ENCODE results near the gene SP140L.
A peak's percentile ranks its signal among the peaks of the same experiment; 100 is the strongest.
"Not testable (repeated sequence)": the region's sequence is repeated elsewhere in the genome, so short reads cannot be mapped to it uniquely, and the experiment has no call there.

The SP140L gene

DNA sequence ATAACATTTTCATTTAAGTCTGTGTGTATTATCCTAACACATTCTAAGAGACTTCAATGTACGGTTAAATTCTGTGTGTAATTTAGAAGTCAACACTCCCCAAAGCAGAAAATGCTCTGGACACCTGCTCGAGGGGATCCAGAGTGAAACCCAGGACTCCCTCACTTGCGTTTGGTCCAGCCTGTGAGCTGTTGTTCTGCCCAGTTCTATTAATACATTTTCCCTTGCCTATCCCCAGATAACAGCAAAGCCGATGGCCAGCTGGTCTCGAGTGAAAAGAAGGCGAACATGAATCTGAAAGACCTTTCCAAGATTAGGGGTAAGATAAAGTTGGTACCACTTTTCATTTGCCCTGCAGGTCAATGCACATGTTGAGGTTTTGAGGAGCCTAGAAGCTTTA is 58.0 kb downstream of the SP140L start:
- DNase-seq, result no peak

DNA sequence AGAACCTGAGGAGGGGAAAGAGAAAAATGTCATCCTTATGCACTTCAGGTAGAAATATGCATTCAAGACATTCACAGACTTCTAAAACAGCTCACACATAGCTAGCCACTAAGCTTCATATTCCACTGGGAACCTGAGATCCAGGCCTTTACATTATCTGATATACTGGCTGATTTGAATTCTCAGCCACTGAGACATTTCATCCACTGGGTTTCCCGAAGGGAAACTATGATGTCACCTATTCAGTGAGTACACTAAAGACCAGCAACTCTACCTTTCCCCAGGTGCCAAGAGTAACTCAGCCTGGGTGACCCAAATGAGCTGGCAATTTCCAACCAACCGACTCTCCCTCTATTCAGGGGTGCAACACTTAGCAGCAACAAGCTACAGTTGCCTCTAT is 67.3 kb downstream of the SP140L start:
- DNase-seq, result no peak

DNA sequence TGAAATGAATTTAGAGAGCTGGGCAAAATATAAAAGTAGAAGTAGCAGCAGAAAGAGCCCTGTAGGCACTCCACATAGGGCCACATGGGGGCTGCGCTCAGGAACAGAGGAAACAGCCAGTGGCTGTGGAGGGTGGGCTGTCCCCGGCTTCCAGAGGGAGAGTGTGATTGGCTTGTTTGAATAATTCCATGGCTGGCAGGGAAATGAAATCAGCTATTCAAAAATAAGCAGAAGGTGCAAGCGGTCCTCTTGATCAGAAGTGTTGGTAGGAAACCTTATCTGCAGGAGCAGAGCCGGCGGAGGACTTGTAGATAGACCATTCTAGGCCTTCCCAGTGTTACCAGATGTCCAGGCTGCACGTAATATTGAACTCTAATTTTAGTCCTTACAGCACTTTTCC is 71.7 kb downstream of the SP140L start:
- DNase-seq, result not testable (repeated sequence)

DNA sequence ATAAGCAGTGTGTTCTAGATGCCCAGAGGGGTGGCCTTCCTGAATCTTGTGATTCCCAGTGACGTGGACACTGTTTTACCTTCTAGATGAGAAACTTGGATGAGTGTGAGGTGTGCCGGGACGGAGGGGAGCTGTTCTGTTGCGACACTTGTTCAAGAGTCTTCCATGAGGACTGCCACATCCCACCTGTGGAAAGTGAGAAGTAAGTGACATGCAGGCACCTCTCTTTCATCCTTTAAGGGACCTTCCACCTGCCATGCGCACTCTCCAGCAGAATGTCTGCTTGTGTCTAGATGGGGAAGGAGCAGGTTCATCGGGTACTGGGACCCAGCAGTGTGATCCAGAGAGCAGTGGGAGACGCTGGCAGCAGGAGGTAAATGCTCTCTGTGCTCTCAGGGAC is 73.0 kb downstream of the SP140L start:
- DNase-seq, result no peak

DNA sequence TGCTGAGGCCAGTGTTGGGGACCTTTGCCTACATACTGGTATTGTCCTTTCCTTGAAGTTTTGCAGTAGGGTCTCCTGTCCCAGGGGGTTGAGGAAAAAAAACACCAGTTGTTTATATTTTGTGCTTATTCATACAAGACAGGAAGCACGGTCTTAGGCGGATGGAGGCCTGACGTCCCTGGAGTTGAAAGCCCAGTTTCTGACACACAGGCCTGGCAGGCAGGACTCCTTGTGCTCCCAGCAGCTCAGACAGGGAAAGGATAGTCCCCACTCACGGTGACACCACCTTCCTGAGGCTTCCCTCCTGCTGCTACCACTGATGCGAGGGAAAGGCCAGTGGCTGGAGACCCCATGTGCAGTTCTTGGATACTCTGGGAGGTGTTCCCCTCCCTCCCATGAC is 73.5 kb downstream of the SP140L start:
- no peak for DNase-seq

DNA sequence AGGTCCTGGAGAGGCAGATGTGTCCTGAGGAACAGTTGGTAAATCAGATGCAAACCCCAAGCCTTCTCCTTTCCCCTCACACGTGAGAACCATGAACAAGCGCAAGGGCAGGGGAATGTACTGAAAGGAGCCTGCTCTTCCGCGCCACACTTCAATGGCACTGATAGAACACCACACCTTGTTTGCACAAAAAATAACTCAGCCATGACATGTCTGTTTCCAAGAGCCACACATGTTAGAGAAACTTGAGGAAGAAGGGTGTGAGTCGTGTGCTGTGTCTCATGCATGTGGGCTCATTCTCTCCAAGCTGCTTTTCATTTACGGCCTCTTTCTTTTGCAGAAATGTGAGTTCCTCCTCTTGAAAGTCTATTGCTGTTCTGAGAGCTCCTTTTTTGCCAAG is 74.0 kb downstream of the SP140L start:
- not testable (repeated sequence) for DNase-seq

DNA sequence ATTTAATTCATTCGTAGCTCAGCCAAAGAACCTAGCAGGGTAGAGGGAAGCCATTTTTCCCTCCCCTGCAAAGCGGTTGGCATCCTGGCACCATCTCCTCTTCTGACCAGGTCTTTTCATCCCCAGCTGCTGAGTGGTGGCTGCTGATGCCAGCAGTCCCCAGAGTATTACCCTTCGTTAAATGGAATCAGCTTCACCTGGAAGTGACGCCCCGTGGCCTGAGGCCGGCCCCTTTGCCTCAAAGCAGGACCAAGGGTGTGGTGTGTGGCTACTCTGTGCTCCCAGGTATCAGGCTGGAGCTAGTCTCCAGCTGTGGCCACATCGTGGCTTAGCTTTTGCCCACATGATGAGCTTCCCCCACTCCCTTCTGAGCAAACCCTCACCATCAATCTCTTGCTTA is 76.8 kb downstream of the SP140L start:
- DNase-seq, result no peak

DNA sequence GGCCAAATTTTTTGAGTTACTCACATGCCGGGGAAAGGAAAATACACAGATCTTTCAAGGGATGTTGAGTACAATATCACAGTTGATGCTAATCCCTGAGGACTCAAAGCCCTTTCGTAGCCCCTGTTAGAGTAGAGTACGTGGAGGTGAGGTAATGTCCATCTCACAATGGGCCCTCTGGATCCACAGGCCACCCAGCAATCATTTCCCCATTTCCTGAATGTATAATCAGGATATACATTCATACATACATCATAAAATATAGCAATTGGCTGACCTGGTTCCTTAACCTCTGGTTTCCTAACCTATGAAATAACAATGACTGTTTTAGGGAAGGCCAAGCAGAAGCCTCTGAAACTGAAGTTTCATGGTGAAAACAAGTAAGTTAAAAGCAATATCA is 78.8 kb downstream of the SP140L start:
- DNase-seq, result no peak

DNA sequence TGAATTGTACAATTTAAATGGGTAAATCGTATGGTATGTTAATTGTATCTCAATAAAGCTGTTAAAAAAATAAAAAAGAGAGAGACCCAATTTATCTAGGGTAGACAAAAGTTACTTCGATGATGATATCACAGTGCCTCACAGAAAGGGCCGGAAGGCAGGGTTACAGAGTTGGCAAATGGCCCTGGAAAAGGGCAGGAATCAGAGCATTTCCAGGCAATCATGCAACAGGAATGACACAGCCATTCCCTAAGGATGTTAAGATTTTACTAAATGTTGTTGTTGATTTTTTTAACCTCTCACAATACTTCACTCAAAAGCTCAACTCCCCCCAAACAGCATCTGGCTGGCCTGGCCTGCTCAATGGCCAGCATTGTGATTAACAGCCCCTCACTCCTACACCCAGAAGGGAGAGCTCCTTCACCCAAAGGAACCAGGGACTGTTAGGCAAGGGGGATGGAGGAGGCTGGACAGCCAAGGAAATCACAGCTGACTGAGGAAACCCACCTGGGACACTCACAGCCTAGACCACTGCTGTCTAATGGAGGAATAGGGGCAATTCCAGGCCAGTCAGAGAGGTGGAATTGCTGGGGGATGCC is 81.3 kb downstream of the SP140L start:
- no peak for DNase-seq

DNA sequence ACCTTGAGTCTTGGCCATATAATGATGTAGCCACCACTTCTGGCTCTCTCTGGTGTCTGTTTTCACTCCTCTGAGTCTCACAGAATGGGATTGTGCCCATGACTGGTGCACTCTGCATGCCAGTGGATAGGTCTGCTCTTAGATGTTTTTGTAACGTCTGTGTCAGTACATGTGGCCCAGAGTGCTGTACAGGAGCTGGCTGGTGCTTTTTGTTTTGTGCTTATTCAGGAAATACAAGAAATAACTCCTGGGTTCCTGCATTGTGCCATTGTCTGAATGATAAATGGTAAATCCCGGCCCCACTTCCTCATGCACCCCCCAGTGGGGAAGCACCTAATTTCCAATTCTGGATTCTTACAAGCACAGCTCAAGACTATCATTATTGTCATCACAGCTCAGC is 82.3 kb downstream of the SP140L start:
- peak; percentile 79 for DNase-seq

DNA sequence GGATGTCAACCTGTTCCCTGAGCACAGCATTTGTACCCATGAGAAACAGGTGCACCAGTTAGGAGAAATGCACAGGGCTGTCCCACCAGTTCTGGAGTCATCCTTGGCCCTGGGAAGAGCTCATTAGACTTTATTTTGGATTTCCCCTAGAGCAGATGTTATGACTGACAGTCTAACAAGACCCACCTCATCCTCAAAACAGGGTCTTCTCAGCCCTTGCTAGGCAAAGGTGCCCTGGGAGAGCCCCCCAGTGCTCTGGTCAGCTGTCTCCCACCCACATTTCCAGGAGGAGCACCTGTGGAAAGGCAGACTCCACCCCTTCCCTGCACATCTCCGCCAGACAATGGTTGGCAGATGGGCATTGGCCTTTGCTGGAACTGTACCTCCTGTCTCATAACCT is 83.3 kb downstream of the SP140L start:
- DNase-seq, result no peak

DNA sequence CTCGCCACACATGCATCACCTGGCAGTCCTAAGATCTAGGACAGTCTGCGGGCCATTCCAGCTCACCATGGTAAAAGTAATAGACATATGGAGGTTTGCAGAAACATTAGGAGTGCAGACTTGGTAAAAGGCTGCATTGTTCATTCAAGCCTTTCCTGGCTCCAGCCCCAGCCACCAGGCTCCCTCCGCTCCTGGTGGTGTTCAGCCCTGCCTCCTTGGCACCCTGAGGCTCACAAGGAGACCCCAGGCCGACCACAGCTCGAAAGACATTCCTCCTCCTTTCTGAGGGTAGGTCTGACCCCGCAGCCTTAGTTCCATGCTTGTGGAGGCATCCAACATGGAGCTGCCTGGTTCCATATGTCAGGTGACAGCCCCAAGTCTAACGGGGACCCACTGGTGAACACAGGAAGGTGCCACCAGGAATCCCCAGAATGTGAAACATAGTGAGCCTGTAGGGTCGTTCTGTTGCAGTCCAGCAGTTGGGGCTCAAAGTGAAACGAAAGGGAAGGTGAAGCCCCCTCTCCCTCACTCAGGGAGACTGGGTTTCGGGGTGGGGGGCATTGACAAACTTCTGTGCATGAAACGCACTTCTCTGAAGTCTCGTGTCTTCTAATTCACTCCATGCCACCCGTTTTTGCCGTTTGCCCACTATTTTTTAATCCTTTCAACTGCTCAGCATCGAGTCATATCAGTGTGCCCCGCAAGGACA is 84.0 kb downstream of the SP140L start:
- DNase-seq, result no peak

DNA sequence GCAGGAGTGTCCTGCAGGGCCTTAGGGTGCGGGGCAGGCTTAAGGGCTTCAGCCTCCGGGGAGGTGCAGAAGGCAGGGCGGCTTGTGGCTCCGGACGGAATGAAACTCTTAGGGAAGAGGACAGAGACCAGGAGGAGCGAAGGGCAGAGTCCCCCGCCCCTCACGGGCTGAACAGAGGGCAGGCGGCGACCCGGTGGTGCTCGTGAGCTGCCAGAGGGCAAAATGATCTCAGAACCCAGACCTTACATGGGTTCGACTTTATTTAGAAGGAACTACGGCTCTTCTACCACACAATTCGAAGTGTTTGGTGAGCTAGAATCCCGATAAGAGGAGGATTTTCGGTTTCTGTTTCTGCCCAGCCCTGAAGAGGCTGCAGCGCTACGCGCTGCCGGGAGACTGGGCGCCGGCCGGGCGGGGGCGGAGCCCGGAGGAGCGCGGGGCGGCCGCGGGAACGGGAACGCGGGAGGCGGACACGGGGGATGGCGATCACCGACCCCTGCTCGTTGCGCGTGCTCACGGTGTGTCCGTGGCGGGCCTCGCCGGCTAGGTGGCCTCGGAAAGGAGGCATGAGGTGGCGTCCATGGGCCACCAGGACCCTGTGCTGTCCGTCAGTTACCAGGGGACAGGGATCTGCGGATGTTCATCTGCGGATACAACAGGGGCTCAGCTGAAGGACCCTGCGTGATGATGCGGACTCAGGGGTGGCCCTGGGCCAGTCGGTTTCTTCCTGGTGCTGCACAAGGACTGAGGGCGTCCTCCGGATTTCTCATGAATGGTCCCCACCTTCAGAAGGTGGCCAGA is 84.8 kb downstream of the SP140L start:
- DNase-seq, result peak; percentile 90

DNA sequence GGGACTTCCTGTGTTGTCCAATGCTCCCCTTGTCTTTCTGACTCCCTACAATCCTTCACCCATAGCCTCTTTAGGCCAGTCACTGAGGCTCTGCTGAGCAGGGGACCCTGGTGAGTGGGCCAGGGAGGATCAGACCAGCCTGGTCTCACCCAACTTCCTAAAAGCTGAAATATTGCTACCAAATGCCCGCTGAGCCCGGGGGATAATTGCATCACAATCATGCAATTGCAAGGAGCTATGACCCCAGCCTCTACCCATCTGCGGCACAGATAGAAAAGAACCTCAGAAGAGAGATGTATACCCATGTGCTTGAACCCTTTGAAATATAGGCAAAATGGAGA is 85.3 kb downstream of the SP140L start:
- peak; percentile 66 for DNase-seq

DNA sequence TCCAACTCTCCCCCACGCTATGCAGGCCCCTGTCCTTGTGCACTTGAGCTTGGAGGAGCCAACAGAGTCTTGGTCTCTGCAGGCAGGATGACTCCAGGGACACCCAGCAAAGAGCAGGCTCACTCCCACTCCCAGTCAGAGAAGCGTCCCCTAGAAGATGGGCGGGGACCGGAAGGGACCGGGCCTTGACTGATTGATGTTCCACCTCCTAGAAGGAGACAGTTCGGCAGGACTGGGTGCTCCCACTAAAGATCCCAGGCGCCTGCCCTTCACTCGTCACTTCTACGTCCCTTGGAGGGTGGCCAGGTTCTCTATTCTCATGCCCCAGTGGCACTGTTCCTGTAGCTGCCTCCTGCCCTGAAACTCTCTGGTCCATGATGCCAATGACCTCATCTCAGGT is 85.9 kb downstream of the SP140L start:
- DNase-seq, result no peak

DNA sequence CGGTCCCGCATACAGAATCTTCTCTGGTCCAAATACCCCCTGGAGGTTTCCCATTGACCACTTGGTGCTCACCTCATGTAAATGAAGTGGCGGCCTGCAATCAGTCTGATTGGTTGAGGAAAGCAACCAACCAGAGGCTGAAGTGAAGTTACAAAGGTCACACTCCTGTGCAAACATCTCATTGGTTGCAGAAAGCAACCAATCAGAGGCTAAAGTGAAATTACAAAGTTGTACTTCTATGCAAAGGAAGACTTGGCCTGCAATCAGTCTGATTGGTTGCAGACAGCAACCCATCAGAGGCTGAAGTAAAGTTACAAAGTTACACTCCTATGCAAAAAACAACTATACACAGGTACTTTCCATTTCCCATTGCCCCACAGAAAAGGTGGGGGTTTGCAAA is 86.5 kb downstream of the SP140L start:
- DNase-seq, result no peak

DNA sequence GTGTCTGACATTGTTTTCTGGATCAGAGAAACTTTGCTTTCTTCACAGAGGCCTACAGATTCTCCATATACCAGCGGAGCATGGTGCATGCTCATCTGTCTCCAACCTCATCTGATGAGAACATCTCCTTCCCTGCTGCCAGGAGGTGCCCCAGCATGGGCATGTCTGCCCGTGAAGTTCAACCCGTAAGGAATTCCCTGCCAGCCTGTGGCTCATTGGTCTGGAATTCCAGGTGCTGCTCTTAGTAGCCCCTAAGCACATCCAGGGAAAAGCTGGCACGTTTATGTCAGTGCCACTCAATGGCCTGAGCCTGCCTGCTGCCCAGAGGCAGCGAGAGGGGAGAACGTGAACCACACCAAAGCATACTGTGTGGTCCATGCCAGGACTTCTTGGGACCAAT is 87.3 kb downstream of the SP140L start:
- DNase-seq, result no peak

DNA sequence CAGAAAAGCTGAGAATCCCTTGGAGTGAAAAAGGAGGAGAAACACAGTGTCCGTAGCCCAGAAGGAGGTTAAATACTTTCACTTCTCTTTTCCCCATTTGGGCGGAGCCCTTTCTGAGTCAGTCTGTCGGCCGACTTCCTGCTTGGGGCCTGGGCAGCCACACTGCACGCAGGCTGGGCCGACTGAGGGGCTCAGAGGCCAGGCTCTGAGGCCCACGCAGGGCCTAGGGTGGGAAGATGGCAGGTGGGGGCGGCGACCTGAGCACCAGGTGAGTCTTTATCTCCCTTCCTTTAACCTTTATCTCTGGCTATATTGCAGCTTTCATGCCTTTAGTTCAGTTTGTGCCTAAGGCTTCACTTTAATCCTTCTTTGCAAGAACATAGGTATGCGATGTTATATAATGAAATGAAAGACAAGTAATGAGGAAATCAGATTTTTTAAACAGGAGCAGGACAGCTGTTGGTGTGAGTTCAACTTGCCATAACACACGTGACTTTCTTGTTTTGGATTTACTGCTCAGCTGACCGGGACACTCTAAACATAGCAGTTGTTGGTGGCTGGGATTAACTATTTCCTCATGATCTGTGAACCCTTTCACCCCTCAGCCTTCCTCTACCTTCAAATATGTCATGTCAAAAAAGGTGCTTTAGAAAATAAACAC is 89.2 kb downstream of the SP140L start, which contains the start of gene SP100:
SP100 (plus strand) TSS at position 141 of the 661 bp plus-strand sequence; CDS start at position 237, 96 bp downstream.
- DNase-seq, result peak; percentile 95

DNA sequence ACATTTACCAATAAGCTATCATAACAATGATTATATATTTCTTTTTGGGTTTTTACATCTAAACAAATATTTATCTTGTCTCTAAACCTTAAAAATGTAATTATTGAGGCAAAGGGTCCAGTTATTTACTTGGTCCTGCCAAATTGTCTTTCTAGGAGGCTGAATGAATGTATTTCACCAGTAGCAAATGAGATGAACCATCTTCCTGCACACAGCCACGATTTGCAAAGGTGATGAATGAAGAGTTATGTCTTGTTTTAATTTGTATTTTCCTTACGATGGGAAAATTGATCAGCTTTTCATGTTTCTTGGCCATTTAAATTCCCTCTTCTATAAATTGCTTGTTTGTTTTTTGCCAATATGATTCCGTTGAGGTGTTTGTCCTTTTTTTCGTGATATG is 90.4 kb downstream of the SP140L start:
- DNase-seq, result no peak

DNA sequence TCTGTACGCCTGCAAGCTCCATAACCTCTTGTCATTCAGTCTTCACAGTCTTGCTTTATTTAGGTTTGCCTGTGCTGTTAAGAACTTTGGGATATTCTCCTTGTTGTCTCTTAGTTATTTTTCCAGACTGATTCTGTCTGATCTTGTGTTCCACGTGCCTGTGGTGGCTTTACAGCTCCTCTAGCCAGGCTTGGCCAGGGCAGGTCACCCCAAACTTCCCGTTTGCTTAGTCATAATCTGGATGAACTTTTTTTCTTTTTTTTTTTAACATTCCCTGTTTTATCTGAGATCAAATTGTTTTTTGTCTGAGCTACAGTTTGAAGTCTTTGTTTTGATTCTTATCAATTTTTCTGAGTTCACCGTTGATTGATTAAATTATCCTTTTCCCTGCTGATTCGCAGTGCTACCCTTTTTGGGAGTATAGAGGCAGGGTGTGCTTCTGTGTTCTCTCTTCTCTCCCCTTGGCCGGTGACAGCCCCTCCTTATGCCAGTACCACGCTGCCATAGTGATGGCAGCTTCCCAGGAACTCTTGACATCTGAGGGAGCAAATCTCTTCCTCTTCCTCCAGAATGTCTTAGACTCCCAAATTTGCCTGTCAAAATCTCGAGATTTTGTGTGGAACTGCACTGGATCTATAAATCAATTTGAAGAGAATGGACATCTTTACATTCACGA is 91.5 kb downstream of the SP140L start:
- peak; percentile 51 for DNase-seq

DNA sequence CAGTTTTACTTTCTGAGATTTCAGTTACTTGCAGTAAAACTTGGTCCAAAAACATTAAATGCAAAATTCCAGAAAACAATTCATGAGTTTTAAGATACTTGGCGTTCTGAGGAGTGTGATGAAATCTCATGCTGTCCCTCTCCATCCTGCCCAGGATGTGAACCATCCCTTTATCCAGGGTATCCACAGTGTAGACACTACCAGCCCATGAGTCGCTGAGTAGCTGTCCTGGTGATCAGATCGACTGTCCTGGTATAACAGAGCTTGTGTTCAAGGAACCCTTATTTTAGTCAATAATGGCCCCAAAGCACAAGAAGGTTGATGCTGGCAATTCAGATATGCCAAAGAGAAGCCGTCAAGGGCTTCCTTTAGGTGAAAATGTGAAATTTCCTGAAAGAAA is 92.2 kb downstream of the SP140L start:
- no peak for DNase-seq

DNA sequence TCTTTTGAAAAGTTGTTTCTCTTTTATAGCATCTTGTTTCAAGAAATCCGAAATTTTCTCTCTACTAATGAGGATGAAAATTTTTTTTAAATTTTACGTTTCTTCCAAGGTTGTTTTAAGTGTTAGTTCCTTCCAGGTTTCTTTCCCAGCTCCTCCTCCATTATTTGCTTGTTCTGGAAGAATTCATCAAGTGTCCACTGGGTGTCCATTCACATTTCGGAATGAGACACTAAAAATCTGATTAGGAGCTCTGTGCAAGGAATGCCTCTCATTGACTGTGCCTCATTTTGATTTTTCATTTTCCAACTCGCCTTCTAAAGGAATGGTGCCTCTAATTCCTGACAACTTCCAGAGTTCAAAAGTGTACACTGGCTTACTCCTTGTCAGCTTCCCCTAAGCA is 95.2 kb downstream of the SP140L start:
- DNase-seq, result no peak

DNA sequence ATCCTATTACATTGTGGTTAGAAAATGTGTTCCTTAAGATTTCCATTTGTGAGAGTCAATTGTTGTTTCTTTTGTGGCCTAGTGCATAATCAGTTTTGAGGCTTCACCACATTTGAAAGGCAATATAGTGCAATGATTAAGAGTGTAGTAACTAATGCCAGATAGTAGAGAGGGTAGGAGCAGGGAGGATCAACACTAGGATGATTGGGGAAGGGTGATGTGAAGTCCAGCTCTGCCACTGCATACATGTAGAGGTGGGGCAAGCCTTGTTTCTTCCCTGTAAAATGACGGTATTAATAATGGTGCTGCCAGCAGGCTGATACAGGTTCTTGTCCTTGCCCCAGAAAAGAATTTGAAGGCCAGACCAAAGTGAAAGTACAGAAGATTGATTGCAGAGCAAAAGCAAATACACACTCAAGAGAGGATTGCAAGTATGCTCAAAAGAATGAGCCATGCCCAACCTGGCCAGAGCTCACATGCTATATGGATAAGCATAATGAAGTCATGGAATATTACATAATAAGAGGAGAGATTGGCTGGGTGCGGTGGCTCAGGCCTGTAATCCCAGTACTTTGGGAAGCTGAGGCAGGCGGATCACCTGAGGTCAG is 97.0 kb downstream of the SP140L start:
- DNase-seq, result peak; percentile 23

Data from suppressor macrophage treated with lipopolysaccharide for 4 hours (primary cell).